Loucy (cell line): ENCODE data around the gene CYP4Z1.
"Not testable (repeated sequence)": the region's sequence is repeated elsewhere in the genome, so short reads cannot be mapped to it uniquely, and the experiment has no call there.

Source experiments
- EZH2phosphoT487 ChIP-seq: fragments of 200-600 bp; IDR thresholded peaks from 2 replicates; pipeline ENCODE4 v1.6.1; 2018; ENCODE audit warnings: antibody characterized with exemption, mild to moderate bottlenecking, moderate library complexity, borderline replicate concordance
- TF ChIP-seq, protein P1 (sequence below): fragments of 200-600 bp; sonication (generic); conservative IDR thresholded peaks from 2 replicates; pipeline ENCODE4 v1.5.1; 2014; ENCODE audit warnings: mild to moderate bottlenecking, antibody characterized with exemption, low read length

DNA sequence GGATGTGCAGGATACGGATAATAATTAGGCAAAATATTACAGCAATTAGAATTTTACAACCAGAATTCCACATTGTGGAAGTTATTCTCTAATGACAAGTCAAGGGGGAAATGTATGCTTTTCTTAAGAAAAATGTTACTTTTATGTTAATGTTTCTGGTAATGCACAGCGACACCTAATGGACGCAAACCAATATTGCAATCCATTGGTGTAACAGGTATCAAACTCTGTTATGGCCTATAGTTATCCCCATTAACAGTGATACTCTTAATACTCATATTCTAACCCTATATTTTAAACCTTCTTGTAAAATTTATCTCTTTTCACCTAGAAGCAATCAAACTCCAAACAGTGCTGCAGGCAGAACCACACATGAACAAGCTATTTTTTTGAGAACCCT is 22.3 kb downstream of the CYP4Z1 start:
- TF ChIP-seq, protein P1, sequence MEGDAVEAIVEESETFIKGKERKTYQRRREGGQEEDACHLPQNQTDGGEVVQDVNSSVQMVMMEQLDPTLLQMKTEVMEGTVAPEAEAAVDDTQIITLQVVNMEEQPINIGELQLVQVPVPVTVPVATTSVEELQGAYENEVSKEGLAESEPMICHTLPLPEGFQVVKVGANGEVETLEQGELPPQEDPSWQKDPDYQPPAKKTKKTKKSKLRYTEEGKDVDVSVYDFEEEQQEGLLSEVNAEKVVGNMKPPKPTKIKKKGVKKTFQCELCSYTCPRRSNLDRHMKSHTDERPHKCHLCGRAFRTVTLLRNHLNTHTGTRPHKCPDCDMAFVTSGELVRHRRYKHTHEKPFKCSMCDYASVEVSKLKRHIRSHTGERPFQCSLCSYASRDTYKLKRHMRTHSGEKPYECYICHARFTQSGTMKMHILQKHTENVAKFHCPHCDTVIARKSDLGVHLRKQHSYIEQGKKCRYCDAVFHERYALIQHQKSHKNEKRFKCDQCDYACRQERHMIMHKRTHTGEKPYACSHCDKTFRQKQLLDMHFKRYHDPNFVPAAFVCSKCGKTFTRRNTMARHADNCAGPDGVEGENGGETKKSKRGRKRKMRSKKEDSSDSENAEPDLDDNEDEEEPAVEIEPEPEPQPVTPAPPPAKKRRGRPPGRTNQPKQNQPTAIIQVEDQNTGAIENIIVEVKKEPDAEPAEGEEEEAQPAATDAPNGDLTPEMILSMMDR: peak; percentile 50
- not testable (repeated sequence) for TF ChIP-seq EZH2phosphoT487
